Body of pancreas (tissue), 4 donors: ENCODE data around the gene CCDC93.

Source experiments
- POLR2A ChIP-seq, 3 donors: fragments of 450-650 bp; IDR thresholded peaks; one replicate each; pipeline ENCODE4 v1.6.1; 2016; ENCODE audit warnings: antibody characterized with exemption in 3 of 3, mild to moderate bottlenecking in 2 of 3
- TF ChIP-seq, protein P1 (sequence below), 7 experiments: fragments of 450-650 bp in 4 of 7; fragments of 200-600 bp in 3 of 7; sonication (generic) in 3 of 7; IDR thresholded peaks; one replicate each; pipeline ENCODE4 v1.5.1; 2016 to 2019; ENCODE audit warnings: antibody characterized with exemption in 7 of 7

DNA sequence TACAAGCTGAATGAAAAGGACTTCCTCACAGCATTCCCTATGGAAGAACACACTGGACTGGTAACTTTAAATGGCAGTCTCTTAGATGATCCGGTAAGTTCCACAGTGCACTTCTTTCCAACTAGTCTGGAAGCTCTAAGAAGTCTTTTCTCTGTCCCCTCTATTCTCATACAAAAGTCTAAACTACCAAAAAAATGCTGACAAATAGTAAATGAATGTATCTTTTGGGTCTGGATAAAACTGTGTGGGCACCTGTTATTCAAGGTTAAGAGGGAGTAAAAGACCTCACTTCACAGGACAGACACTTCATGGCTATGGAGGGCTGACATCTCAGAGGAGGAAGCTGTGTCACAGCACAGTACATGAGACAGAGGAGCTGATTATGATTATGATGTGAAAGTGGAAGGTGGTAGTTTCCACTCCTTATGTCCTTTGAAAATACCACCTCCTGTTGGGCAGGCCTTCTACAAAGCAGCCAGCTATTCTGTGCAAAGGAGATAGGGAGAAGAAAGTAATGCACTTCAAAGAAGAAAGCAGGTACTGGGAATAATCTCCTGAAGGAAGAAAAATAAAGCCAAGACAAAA is 23.9 kb downstream of the CCDC93 start:
- no peak for TF ChIP-seq POLR2A (IDR thresholded peaks at IDR 0.05)
- TF ChIP-seq, protein P1, sequence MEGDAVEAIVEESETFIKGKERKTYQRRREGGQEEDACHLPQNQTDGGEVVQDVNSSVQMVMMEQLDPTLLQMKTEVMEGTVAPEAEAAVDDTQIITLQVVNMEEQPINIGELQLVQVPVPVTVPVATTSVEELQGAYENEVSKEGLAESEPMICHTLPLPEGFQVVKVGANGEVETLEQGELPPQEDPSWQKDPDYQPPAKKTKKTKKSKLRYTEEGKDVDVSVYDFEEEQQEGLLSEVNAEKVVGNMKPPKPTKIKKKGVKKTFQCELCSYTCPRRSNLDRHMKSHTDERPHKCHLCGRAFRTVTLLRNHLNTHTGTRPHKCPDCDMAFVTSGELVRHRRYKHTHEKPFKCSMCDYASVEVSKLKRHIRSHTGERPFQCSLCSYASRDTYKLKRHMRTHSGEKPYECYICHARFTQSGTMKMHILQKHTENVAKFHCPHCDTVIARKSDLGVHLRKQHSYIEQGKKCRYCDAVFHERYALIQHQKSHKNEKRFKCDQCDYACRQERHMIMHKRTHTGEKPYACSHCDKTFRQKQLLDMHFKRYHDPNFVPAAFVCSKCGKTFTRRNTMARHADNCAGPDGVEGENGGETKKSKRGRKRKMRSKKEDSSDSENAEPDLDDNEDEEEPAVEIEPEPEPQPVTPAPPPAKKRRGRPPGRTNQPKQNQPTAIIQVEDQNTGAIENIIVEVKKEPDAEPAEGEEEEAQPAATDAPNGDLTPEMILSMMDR (IDR thresholded peaks at IDR 0.05): no peak
